A549 treated with AZD9567 at 1 μM for 4 hours (cell line): ENCODE measurements around the gene RNF138. TPM values are rescaled to one million over a fixed set of nuclear protein-coding genes. Genes with fewer than 3 reads are reported as not detected.

Experiments
- total RNA-seq: library from RNA; stranded (reverse); fragments of 200-300 nt; extraction: Qiagen RNA extraction; gene quantifications from 5 replicates; pipeline ENCODE4 v1.2.3, GENCODE V29; 2022; ENCODE audit not compliant: insufficient read depth

Gene RNF138
- 13.5 to 17.1 TPM (median 14.6 TPM) in 5 replicates for total RNA-seq

GRCh38 chr18:32091724-32092421 lies at the start of gene RNF138:
Gene RNF138, plus strand, starts transcription at chr18:32091874. Its CDS starts 903 bp downstream, at chr18:32092777.

Other genes starting within 250 kb of the RNF138 start
- 11.7 to 13.3 TPM (median 12.0 TPM) in 5 replicates for gene TRAPPC8, start 148.7 kb upstream of the RNF138 start, total RNA-seq
- gene RNF125, start 73.0 kb upstream of the RNF138 start, total RNA-seq, result 0.22 to 0.40 TPM (median 0.37 TPM) in 5 replicates
- 0.07 to 0.11 TPM in 2 of 5 replicates, not detected in the others for gene MEP1B, start 98.2 kb downstream of the RNF138 start, total RNA-seq